Measurements from ENCODE around the gene INTS2.
"Not testable (repeated sequence)": the region's sequence is repeated elsewhere in the genome, so short reads cannot be mapped to it uniquely, and the experiment has no call there.

The INTS2 gene

DNA sequence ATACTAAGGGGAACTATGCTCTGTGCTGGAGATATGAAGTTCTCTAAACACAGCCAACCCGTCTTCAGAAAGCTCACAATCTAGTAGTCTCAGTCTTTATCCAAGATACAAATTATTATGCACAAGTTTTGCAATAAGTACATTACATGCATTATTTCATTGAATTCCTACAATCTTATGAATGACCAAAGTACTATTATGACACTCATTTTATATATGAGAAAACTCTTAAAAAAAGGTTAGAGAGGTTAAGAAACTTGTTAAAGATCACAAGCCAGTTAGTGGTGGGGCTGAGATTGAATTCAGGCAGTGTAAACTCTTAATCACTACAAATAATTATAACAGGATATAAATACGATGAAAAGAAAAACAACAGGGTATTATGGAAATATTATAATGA, 59.7 kb downstream of the INTS2 start:
- H3K4me3 ChIP-seq (replicated peaks; ENCODE audit: low read depth, low read length), result no peak overlapping the region
- DNase-seq (ENCODE audit: extremely low read depth, low read depth), result no peak
- TF ChIP-seq, protein P1, sequence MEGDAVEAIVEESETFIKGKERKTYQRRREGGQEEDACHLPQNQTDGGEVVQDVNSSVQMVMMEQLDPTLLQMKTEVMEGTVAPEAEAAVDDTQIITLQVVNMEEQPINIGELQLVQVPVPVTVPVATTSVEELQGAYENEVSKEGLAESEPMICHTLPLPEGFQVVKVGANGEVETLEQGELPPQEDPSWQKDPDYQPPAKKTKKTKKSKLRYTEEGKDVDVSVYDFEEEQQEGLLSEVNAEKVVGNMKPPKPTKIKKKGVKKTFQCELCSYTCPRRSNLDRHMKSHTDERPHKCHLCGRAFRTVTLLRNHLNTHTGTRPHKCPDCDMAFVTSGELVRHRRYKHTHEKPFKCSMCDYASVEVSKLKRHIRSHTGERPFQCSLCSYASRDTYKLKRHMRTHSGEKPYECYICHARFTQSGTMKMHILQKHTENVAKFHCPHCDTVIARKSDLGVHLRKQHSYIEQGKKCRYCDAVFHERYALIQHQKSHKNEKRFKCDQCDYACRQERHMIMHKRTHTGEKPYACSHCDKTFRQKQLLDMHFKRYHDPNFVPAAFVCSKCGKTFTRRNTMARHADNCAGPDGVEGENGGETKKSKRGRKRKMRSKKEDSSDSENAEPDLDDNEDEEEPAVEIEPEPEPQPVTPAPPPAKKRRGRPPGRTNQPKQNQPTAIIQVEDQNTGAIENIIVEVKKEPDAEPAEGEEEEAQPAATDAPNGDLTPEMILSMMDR (IDR thresholded peaks at IDR 0.05; ENCODE audit: low read depth, low read length, missing control alignments), result no peak

DNA sequence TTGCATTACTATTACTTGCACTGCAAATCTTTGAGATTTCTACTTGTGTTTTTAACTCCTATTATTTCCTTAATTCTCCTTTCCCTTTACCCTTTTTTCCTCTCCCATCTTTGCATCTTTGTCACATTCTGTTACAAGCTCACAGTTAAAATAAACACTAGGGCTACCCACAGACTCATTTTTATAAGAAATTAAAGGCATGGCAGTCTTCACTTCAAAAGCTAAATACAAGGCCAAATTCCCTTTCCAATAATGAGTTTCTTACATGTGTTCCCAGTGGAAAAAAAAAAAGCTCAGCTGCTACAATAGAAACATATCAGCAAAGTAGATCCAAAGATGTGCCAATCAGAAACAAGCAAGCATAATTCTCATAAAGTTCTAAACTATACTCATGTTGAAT, 60.7 kb downstream of the INTS2 start:
- no peak overlapping the region for H3K4me3 ChIP-seq (replicated peaks; ENCODE audit: low read depth, low read length)
- DNase-seq (ENCODE audit: extremely low read depth, low read depth), result no peak
- TF ChIP-seq, protein P1 (IDR thresholded peaks at IDR 0.05; ENCODE audit: low read depth, low read length, missing control alignments), result no peak

DNA sequence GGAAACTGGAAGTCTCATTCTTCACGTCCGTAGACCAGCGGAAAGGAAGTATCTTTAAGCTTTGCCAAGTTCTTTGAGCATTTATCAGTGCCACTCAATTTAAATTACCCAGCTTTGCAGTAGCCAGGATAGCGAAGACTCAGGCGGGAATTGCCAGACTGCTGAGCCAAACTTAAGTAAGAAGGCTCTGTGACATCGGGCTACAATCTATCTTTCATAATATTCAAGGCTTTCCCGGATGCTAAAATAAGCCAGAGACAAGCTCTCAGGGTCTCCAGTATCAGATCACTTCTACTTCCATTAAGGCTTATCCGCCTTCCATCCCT, 64.0 kb downstream of the INTS2 start:
- peak overlapping the region; percentile 77 for H3K4me3 ChIP-seq (replicated peaks; ENCODE audit: low read depth, low read length)
- DNase-seq (ENCODE audit: extremely low read depth, low read depth), result no peak
- TF ChIP-seq, protein P1 (IDR thresholded peaks at IDR 0.05; ENCODE audit: low read depth, low read length, missing control alignments), result no peak

DNA sequence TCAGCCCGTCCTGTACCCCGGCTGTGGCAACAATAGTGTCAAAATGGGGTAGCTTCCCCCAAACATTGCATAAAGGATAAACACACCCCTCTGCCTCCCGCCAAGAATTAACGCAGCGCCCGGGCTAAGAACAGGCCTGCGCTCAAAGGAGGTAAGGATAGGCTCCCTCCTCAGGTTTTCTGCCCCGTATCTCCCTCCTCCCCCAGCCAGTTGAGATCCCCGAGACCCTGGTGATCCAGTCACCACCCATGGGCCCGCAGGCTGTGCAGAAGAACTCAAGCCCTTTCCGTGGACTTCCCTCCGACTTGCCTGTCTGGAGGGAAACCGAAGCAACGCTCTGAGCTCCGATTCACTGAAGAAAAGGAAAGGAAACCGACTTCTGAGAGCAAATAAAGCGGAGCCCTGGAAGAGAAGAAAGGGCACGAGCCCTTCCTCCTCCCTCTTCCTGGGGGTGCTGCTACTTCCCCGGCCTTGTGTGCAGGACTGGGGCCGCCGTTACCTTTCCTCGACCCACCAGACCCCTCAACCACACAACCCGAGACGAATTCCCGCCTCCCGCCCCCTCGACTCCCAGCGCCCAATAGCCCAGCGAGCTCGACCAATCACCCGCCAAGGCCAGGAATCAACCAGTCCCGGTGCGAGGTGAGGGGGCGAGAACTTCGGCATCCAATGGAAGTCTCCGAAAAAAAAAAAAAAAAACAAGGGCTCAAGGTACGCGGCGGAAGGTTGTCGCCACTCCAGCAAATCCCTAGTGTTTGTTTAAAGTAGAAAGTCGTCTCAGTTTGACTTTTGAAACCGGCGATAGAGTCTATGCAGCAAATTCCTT, 64.6 kb downstream of the INTS2 start, which contains the start of gene BRIP1:
Gene BRIP1 (minus strand): TSS at position 554 of the 826 bp plus-strand sequence. CDS start 1,989 bp downstream, outside the sequence.
- TF ChIP-seq, protein P1 (IDR thresholded peaks at IDR 0.05; ENCODE audit: low read depth, low read length, missing control alignments), result no peak
- peak within 1 kb of the TSS; percentile 77 for H3K4me3 ChIP-seq (replicated peaks; ENCODE audit: low read depth, low read length)
- DNase-seq (ENCODE audit: extremely low read depth, low read depth), result peak; percentile 83

DNA sequence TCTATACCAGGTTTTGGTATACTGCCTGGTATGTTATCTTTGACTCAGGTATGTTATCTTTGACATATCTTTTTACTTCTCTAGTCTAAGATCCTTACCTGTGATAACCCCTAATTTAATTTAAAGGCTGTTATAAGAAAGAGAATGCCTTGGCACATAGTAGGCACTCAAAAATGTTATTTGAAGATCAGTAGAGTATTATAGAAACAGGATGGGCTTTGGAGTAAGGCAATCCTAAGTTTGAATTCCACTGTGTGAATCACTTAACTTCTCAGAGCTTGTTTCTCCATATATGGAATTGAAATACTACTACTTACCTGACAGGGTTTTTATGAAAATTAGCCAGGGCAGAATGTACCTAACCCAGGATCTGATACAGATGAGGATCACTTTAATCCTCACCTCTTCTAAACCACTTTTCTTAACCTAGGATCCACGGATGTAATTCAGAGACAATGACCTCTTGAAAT, 65.6 kb downstream of the INTS2 start:
- peak overlapping the region; percentile 77 for H3K4me3 ChIP-seq (replicated peaks; ENCODE audit: low read depth, low read length)
- DNase-seq (ENCODE audit: extremely low read depth, low read depth), result no peak
- TF ChIP-seq, protein P1 (IDR thresholded peaks at IDR 0.05; ENCODE audit: low read depth, low read length, missing control alignments), result no peak

DNA sequence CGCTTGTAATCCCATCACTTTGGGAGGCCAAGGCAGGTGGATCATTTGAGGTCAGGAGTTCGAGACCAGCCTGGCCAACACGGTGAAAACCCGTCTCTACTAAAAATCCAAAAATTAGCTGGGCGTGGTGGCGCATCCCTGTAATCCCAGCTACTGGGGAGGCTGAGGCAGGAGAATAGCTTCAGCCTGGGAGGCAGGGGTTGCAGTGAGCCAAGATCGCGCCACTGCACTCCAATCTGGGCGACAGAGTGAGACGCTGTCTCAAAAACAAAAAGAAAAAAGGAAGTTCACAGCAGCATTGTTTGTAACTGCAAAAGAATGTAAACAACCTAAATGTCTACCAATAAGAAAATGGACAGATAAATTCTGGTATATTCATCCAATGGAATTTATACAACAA, 67.4 kb downstream of the INTS2 start:
- not testable (repeated sequence) for DNase-seq (ENCODE audit: extremely low read depth, low read depth); H3K4me3 ChIP-seq (replicated peaks; ENCODE audit: low read depth, low read length)

DNA sequence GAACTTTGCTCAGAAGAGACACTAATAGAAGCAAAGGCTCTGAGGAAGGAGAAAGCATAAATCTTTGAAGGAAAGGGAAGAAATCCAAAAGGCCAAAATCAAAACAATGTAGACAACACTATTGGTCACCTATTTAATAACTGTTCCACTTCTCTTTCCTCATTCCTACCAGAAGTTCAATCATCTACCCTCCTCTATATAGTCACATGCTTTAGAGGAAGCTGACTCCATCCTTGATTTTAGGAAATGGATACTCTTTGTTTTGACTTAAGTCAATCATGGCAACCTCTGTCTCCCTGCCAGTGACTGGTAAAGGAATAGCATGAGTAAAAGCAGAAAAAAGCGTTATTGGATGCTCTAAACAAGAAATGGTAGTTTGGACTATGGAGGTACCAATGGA, 71.7 kb downstream of the INTS2 start:
- DNase-seq (ENCODE audit: extremely low read depth, low read depth), result no peak
- TF ChIP-seq, protein P1 (IDR thresholded peaks at IDR 0.05; ENCODE audit: low read depth, low read length, missing control alignments), result no peak
- H3K4me3 ChIP-seq (replicated peaks; ENCODE audit: low read depth, low read length), result no peak overlapping the region

Measured in HFF-Myc (cell line).